Pancreas (tissue), 10 donors: ENCODE results near the gene IGFBP2. TPM values are rescaled to one million over a fixed set of nuclear protein-coding genes. Genes with fewer than 3 reads are reported as not detected.

ENCODE experiments used
- ATAC-seq, 4 donors: fragments of 200-7000 bp; cut with Tn5 transposase; one replicate each; pipeline versions ENCODE4 v1.8.0 to v1.9.1; 2020; ENCODE audit warnings: mild to moderate bottlenecking in 4 of 4, moderate library complexity in 4 of 4
- DNase-seq, 6 donors: peaks; one replicate each; pipeline ENCODE4 v3.0.0-alpha.2; 2020
- FAIRE-seq: peaks from 2 replicates; lab custom pipeline; 2012; peaks lifted over from hg19 to GRCh38; lab: Jason Lieb, UNC
- H3K27ac ChIP-seq, 4 donors: fragments of 200-600 bp; sonication (generic); 1 replicate in 3 of 4; 2 replicates in 1 of 4; pipeline versions ENCODE4 v1.5.0 to v1.8.0; 2020
- H3K27me3 ChIP-seq, 4 donors: fragments of 200-600 bp; one replicate each; pipeline ENCODE4 v1.8.0; 2021
- H3K36me3 ChIP-seq, 3 donors: fragments of 200-600 bp; sonication (generic) in 1 of 3; one replicate each; pipeline versions ENCODE4 v1.5.0 to v1.8.0; 2020 to 2021
- H3K4me1 ChIP-seq, 3 donors: fragments of 200-600 bp; one replicate each; pipeline ENCODE4 v1.8.0; 2021
- H3K4me3 ChIP-seq, 4 donors: fragments of 200-600 bp; sonication (generic) in 2 of 4; one replicate each; pipeline versions ENCODE4 v1.5.0 to v1.8.0; 2020 to 2021
- H3K9me3 ChIP-seq, 4 donors: fragments of 200-600 bp; one replicate each; pipeline ENCODE4 v1.8.0; 2021
- CTCF ChIP-seq, 4 donors: fragments of 200-600 bp; sonication (generic) in 3 of 4; IDR thresholded peaks; one replicate each; pipeline versions ENCODE4 v1.5.0 to v1.8.0; 2021; ENCODE audit warnings: antibody characterized with exemption in 4 of 4
- WGBS, 2 donors: extraction: QIAGEN DNeasy Blood & Tissue Kit; methylation state at CpG; one replicate each; pipeline ENCODE4 v1.1.7; 2013; 5-methylcytosine and 5-hydroxymethylcytosine counted together
- intact Hi-C, 3 donors: fragments of 100-400 bp; cut with DNase I; formaldehyde crosslinking; loops; one replicate each; pipeline versions ENCODE4 v1.11.1 to v1.14.2; 2022
- polyA plus RNA-seq, 2 donors: library from polyadenylated mRNA; stranded (reverse); fragments of 200-250 nt; gene quantifications; one replicate each; pipeline ENCODE4 v1.2.3, GENCODE V29; 2013
- total RNA-seq, 6 donors: library from RNA; stranded (reverse); fragmentation: NEBNext Ultra II Directional in 4 of 6; extraction: Animal tissue kit (Norgen Biotek cat#: 25700) in 4 of 6; gene quantifications; one replicate each; pipeline versions ENCODE4 v1.2.1 to v1.2.4, GENCODE V29; 2021 to 2023
- donor health status: healthy with polysubstance abuse.
- donor health status: DM: no; HTN: no; CAD: no; lungs with moderate emphysema.
- donor health status: DM: no; HTN: no; CAD: no.
- donor health status: control.
- donor health status: control.
- donor health status: Bipolar disorder and iron deficiency.
- donor health status: DM: yes; HTN: yes; CAD: no.
- donor health status: DM: no; HTN: no; CAD: no.
- donor health status: DM: no; HTN: no; CAD: no.
- donor health status: DM: yes; HTN: yes; CAD: no.

Gene IGFBP2
- total and polyA plus RNA-seq, 8 donors, result 43.1 to 211 (median 123) TPM

GRCh38 chr2:216674376-216674775 is 41.2 kb downstream of the IGFBP2 start:
- no peak for ATAC-seq
- no peaks in the 10 kb centered on the region for H3K9me3 ChIP-seq
- WGBS, 2 donors, result 90 to 91% methylated on average over 9 of the region's 9 CpGs

GRCh38 chr2:216676630-216677029 is 43.4 kb downstream of the IGFBP2 start:
- 74 to 83% methylated on average over 15 to 17 of the region's 17 CpGs for WGBS, 2 donors
- no peaks in the 10 kb centered on the region for H3K27me3 ChIP-seq
- no peaks in the 10 kb centered on the region for H3K9me3 ChIP-seq
- H3K4me3 ChIP-seq, result no peak overlapping the region
- FAIRE-seq, result no peak
- no peak overlapping the region for H3K27ac ChIP-seq
- intact Hi-C loops, result no loop called here
- no peak for DNase-seq
- no peak for TF ChIP-seq CTCF (IDR thresholded peaks at IDR 0.05)
- H3K36me3 ChIP-seq, result no peaks in the 10 kb centered on the region
- no peak for ATAC-seq
- no peaks in the 10 kb centered on the region for H3K4me1 ChIP-seq

More at GRCh38 chr2:216674376-216674775, 41.2 kb downstream of the IGFBP2 start:
- FAIRE-seq (no peak), DNase-seq (no peak)
- H3K27ac ChIP-seq, result no peak overlapping the region
- H3K4me1 ChIP-seq, result no peaks in the 10 kb centered on the region
- no peaks in the 10 kb centered on the region for H3K27me3 ChIP-seq
- intact Hi-C loops, result no loop called here
- H3K36me3 ChIP-seq, result no peaks in the 10 kb centered on the region
- no peak overlapping the region for H3K4me3 ChIP-seq
- TF ChIP-seq CTCF (IDR thresholded peaks at IDR 0.05), result no peak

- H3K4me3 ChIP-seq, result no peak overlapping the region
- no peak overlapping the region for H3K27ac ChIP-seq
- intact Hi-C loops, result no loop called here
- no peak for TF ChIP-seq CTCF (IDR thresholded peaks at IDR 0.05)
- no peak for ATAC-seq
- no peaks in the 10 kb centered on the region for H3K27me3 ChIP-seq
- H3K9me3 ChIP-seq, result no peaks in the 10 kb centered on the region
- no peak for FAIRE-seq
- 86 to 88% methylated on average over 9 of the region's 9 CpGs for WGBS, 2 donors
- DNase-seq, result no peak
- H3K36me3 ChIP-seq, result no peaks in the 10 kb centered on the region
- H3K4me1 ChIP-seq, result no peaks in the 10 kb centered on the region
These were observed 44.3 kb downstream of the IGFBP2 start for GRCh38 chr2:216677439-216678097.

- Histone ChIP-seq H3K36me3 (no peaks in the 10 kb centered on the region), H3K27me3 (no peaks in the 10 kb centered on the region), H3K27ac (no peak overlapping the region), H3K9me3 (no peaks in the 10 kb centered on the region), H3K4me1 (no peaks in the 10 kb centered on the region), H3K4me3 (no peak overlapping the region)
- ATAC-seq (no peak), DNase-seq (no peak), FAIRE-seq (no peak)
- intact Hi-C loops, result no loop called here
- WGBS, 2 donors, result 90 to 99% methylated on average over 12 of the region's 12 CpGs
- no peak for TF ChIP-seq CTCF (IDR thresholded peaks at IDR 0.05)
These were observed 44.9 kb downstream of the IGFBP2 start for GRCh38 chr2:216678098-216678465.

GRCh38 chr2:216678813-216679657 is 45.8 kb downstream of the IGFBP2 start:
- no peak for DNase-seq
- Histone ChIP-seq H3K36me3 (no peaks in the 10 kb centered on the region), H3K4me1 (no peaks in the 10 kb centered on the region), H3K9me3 (no peaks in the 10 kb centered on the region), H3K27ac (no peak overlapping the region), H3K27me3 (no peaks in the 10 kb centered on the region), H3K4me3 (no peak overlapping the region)
- ATAC-seq, result no peak
- intact Hi-C loops, result no loop called here
- FAIRE-seq, result no peak
- WGBS, 2 donors, result 77 to 87% methylated on average over 21 of the region's 21 CpGs
- TF ChIP-seq CTCF (IDR thresholded peaks at IDR 0.05), result no peak
